M059J (cell line): Measurements from ENCODE around the gene DFFB. TPM values are rescaled to one million over a fixed set of nuclear protein-coding genes. Genes with fewer than 3 reads are reported as not detected.

Experiments used
- DNase-seq: peaks from one replicate; pipeline ENCODE4 v3.0.0-alpha.2; 2012; ENCODE audit warnings: low read depth
- total RNA-seq: library from RNA; depleted of rRNA; stranded (reverse); fragments of >200 nt; shearing (Covaris generic); gene quantifications from 2 replicates; pipeline ENCODE4 v1.2.3, GENCODE V29; 2014

DFFB gene
- total RNA-seq, 1 experiment from 2014 or later = 8.6 TPM

- no peak for DNase-seq
These were observed 38.7 kb downstream of the DFFB start for GRCh38 chr1:3895951-3896325.

GRCh38 chr1:3896396-3897000, 39.2 kb downstream of the DFFB start:
- no peak for DNase-seq

- no peak for DNase-seq
These were observed 41.1 kb downstream of the DFFB start for GRCh38 chr1:3898475-3898735.

GRCh38 chr1:3898994-3899753, 41.9 kb downstream of the DFFB start:
- peak; percentile 29 for DNase-seq

GRCh38 chr1:3899754-3900149, 42.5 kb downstream of the DFFB start:
- DNase-seq = no peak

GRCh38 chr1:3900150-3900968, 43.1 kb downstream of the DFFB start, which contains the start of gene C1orf174:
Gene C1orf174, minus strand, starts transcription at chr1:3900272. Its CDS starts 86 bp downstream, at chr1:3900186.
- DNase-seq = peak; percentile 94

- peak; percentile 93 for DNase-seq
These were observed 43.8 kb downstream of the DFFB start for GRCh38 chr1:3900969-3901529.

GRCh38 chr1:3902111-3902511, 44.8 kb downstream of the DFFB start:
- no peak for DNase-seq

- DNase-seq = no peak
These were observed 45.4 kb downstream of the DFFB start for GRCh38 chr1:3902571-3903091.

- DNase-seq = no peak
These were observed 46.1 kb downstream of the DFFB start for GRCh38 chr1:3903141-3904005.

- no peak for DNase-seq
These were observed 46.9 kb downstream of the DFFB start for GRCh38 chr1:3904006-3904842.

GRCh38 chr1:3904843-3905185, 47.5 kb downstream of the DFFB start:
- no peak for DNase-seq

- no peak for DNase-seq
These were observed 48.1 kb downstream of the DFFB start for GRCh38 chr1:3905266-3905952.

- DNase-seq = no peak
These were observed 48.8 kb downstream of the DFFB start for GRCh38 chr1:3905953-3906671.

- DNase-seq = no peak
These were observed 49.4 kb downstream of the DFFB start for GRCh38 chr1:3906672-3907020.

- DNase-seq = no peak
These were observed 49.8 kb downstream of the DFFB start for GRCh38 chr1:3907031-3907534.

GRCh38 chr1:3907621-3908165, 50.4 kb downstream of the DFFB start:
- DNase-seq = no peak

GRCh38 chr1:3908886-3909517, 51.7 kb downstream of the DFFB start:
- no peak for DNase-seq
